Endodermal cell (in vitro differentiated cells): ENCODE measurements around the gene TMEM147. TPM values are rescaled to one million over a fixed set of nuclear protein-coding genes. Genes with fewer than 3 reads are reported as not detected.

ENCODE experiments used
- DNase-seq: peaks from one replicate; pipeline ENCODE4 v3.0.0-alpha.2; 2017
- H3K27ac ChIP-seq: 2 replicates; pipeline ENCODE4 v1.5.1; 2013; ENCODE audit warnings: mild to moderate bottlenecking, low read depth, low read length, moderate library complexity
- H3K27me3 ChIP-seq: 2 replicates; pipeline ENCODE4 v1.6.1; 2013; ENCODE audit warnings: mild to moderate bottlenecking, low read length, moderate library complexity; ENCODE audit not compliant: insufficient read depth, control insufficient read depth, poor library complexity, severe bottlenecking
- H3K36me3 ChIP-seq: 2 replicates; pipeline ENCODE4 v1.7.0; 2013; ENCODE audit warnings: mild to moderate bottlenecking, low read length, moderate library complexity; ENCODE audit not compliant: control insufficient read depth, insufficient read depth
- H3K4me1 ChIP-seq: one replicate; pipeline ENCODE4 v1.7.0; 2013; ENCODE audit warnings: low read length; ENCODE audit not compliant: control insufficient read depth, insufficient read depth
- H3K4me3 ChIP-seq: 2 replicates; pipeline ENCODE4 v1.5.1; 2013; ENCODE audit warnings: mild to moderate bottlenecking, low read length, moderate library complexity
- H3K9ac ChIP-seq: 2 replicates; pipeline ENCODE4 v1.6.1; 2013; ENCODE audit warnings: mild to moderate bottlenecking, low read length, moderate library complexity; ENCODE audit not compliant: poor library complexity, severe bottlenecking; ENCODE audit errors: extremely low read depth
- H3K9me3 ChIP-seq: 2 replicates; pipeline ENCODE4 v1.6.1; 2013; ENCODE audit warnings: mild to moderate bottlenecking, low read length, moderate library complexity; ENCODE audit not compliant: control insufficient read depth
- H3K27ac Mint-ChIP-seq: 2 replicates; pipeline ENCODE4 v1.8.0; 2020; ENCODE audit warnings: mixed read lengths
- H3K27me3 Mint-ChIP-seq: 2 replicates; pipeline ENCODE4 v1.8.0; 2021; ENCODE audit warnings: mild to moderate bottlenecking, mixed read lengths; ENCODE audit not compliant: insufficient read depth
- H3K36me3 Mint-ChIP-seq: 2 replicates; pipeline ENCODE4 v1.8.0; 2020; ENCODE audit warnings: low read depth, mixed read lengths
- H3K4me1 Mint-ChIP-seq: 2 replicates; pipeline ENCODE4 v1.8.0; 2020; ENCODE audit warnings: mixed read lengths
- H3K4me3 Mint-ChIP-seq: 2 replicates; pipeline ENCODE4 v1.8.0; 2020; ENCODE audit warnings: mild to moderate bottlenecking, moderate library complexity, mixed read lengths
- H3K9me3 Mint-ChIP-seq: 2 replicates; pipeline ENCODE4 v1.8.0; 2020; ENCODE audit warnings: mild to moderate bottlenecking, mixed read lengths
- CTCF ChIP-seq: fragments of 200-600 bp; sonication (generic); conservative IDR thresholded peaks from 2 replicates; pipeline ENCODE4 v1.5.0; 2021; ENCODE audit warnings: antibody characterized with exemption, mild to moderate bottlenecking
- WGBS, 2 experiments: methylation state at CpG; one replicate each; pipeline versions ENCODE4 v1.1.5 to v1.1.7; 2013; ENCODE audit warnings: missing lambda C conversion rate in 2 of 2, mixed read lengths in 1 of 2; ENCODE audit not compliant: insufficient coverage in 1 of 2, insufficient read length in 1 of 2; 5-methylcytosine and 5-hydroxymethylcytosine counted together
- total RNA-seq, 2 donors: library from RNA; stranded (reverse); fragmentation: NEBNext Ultra II Directional in 1 of 2; extraction: Animal tissue kit (Norgen Biotek cat#: 25700) in 1 of 2; gene quantifications; 2 replicates in 1 of 2; 3 replicates in 1 of 2; pipeline ENCODE4 v1.2.1, GENCODE V29; 2021

Gene TMEM147
- total RNA-seq, 2 donors from 2014 or later = 109 to 119 TPM

- no peaks in the 10 kb centered on the region for H3K27me3 Mint-ChIP-seq
- no peak overlapping the region for H3K4me3 Mint-ChIP-seq
- Histone ChIP-seq H3K9ac (no peak overlapping the region), H3K9me3 (no peaks in the 10 kb centered on the region), H3K36me3 (peaks cover 69% of the 10 kb centered on the region), H3K27ac (no peak overlapping the region), H3K4me3 (no peak overlapping the region), H3K27me3 (no peaks in the 10 kb centered on the region), H3K4me1 (no peaks in the 10 kb centered on the region)
- H3K27ac Mint-ChIP-seq = no peak overlapping the region
- 90 to 91% methylated on average over 8 to 9 of the region's 9 CpGs for WGBS, 2 experiments
- H3K9me3 Mint-ChIP-seq = no peaks in the 10 kb centered on the region
- peaks cover 23% of the 10 kb centered on the region for H3K4me1 Mint-ChIP-seq
- no peak for DNase-seq
- TF ChIP-seq CTCF = no peak
- H3K36me3 Mint-ChIP-seq = peaks cover 72% of the 10 kb centered on the region
Observed at GRCh38 chr19:35498984-35499527, 46.4 kb upstream of the TMEM147 start.

DNA sequence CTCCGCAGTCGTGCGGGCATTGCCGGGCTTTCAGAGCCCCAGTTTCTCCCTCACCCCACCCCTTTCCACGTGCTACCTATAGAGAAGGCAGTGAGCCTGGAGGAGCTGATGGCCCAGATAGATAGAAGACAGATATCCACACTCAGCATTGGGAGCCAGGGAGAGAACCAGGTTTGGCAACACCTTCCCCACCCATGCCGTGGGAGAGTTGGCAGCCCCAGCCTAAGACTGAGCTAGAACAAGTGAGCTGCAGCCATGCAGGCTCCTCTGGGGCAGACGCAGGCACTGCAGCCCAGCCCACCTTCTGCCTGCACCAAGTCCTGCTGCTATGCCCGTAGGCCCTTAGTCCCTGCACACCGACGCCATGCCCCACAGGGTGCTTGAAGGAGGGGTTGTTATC, 44.8 kb upstream of the TMEM147 start:
- Mint-ChIP-seq H3K27me3 (no peaks in the 10 kb centered on the region), H3K9me3 (no peaks in the 10 kb centered on the region), H3K4me1 (peaks cover 18% of the 10 kb centered on the region), H3K27ac (no peak overlapping the region), H3K36me3 (peaks cover 88% of the 10 kb centered on the region), H3K4me3 (no peak overlapping the region)
- WGBS, 2 experiments = 96 to 97% methylated on average over 5 to 10 of the region's 10 CpGs
- H3K4me1 ChIP-seq = peaks cover 2% of the 10 kb centered on the region
- H3K27ac ChIP-seq = no peak overlapping the region
- H3K4me3 ChIP-seq = no peak overlapping the region
- no peak overlapping the region for H3K9ac ChIP-seq
- peaks cover 85% of the 10 kb centered on the region for H3K36me3 ChIP-seq
- no peaks in the 10 kb centered on the region for H3K27me3 ChIP-seq
- DNase-seq = no peak
- TF ChIP-seq CTCF = no peak
- H3K9me3 ChIP-seq = no peaks in the 10 kb centered on the region

DNA sequence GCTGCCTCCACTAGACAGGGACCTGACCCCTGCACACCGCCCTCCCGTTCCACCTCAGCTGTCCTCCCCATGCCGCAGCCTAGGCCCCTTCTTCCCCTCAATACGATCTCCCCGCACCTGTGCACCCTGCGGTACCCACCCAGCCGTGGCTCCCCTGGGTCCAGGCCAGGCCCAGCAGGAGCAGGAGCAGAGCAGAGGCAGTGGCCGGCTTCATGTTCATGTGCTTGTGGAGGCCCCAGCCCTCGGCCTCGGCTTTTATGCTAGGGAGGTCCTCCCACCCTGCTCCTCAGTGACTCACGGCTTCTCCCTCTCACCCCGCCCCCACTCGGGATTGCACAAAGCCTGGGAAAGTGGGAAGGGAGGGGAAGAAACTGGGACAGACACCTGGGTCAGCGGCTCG, 43.7 kb upstream of the TMEM147 start:
- Histone ChIP-seq H3K4me1 (peaks cover 6% of the 10 kb centered on the region), H3K9ac (no peak overlapping the region), H3K27me3 (no peaks in the 10 kb centered on the region), H3K27ac (no peak overlapping the region), H3K9me3 (no peaks in the 10 kb centered on the region), H3K36me3 (peaks cover 95% of the 10 kb centered on the region), H3K4me3 (no peak overlapping the region)
- peaks cover 94% of the 10 kb centered on the region for H3K36me3 Mint-ChIP-seq
- no peak overlapping the region for H3K4me3 Mint-ChIP-seq
- H3K27ac Mint-ChIP-seq = peak overlapping the region; percentile 2
- DNase-seq = peak; percentile 63
- 85 to 90% methylated on average over 6 to 13 of the region's 15 CpGs for WGBS, 2 experiments
- no peaks in the 10 kb centered on the region for H3K9me3 Mint-ChIP-seq
- H3K4me1 Mint-ChIP-seq = peaks cover 20% of the 10 kb centered on the region
- H3K27me3 Mint-ChIP-seq = no peaks in the 10 kb centered on the region
- TF ChIP-seq CTCF = no peak
